ENCODE measurements around the gene KCTD12.
"Not testable (repeated sequence)": the region's sequence is repeated elsewhere in the genome, so short reads cannot be mapped to it uniquely, and the experiment has no call there.

KCTD12 gene

GRCh38 chr13:76917095-76917494, 30.9 kb upstream of the KCTD12 start:
- Histone ChIP-seq H3K4me3 (no peak overlapping the region), H3K9ac (no peak overlapping the region), H3K27me3 (no peaks in the 10 kb centered on the region), H3K36me3 (no peaks in the 10 kb centered on the region), H4K20me1 (no peaks in the 10 kb centered on the region), H3K27ac (no peak overlapping the region), H3K9me3 (no peaks in the 10 kb centered on the region), H3K4me2 (no peak overlapping the region), H3K4me1 (no peaks in the 10 kb centered on the region)
- no peak for TF ChIP-seq Cebpa-rat (IDR thresholded peaks at IDR 0.05)

- H3K36me3 ChIP-seq: no peaks in the 10 kb centered on the region
- no peaks in the 10 kb centered on the region for H3K9me3 ChIP-seq
- no peak overlapping the region for H3K4me3 ChIP-seq
- peaks cover 8% of the 10 kb centered on the region for H3K4me1 ChIP-seq
- H3K27me3 ChIP-seq: no peaks in the 10 kb centered on the region
- H3K4me2 ChIP-seq: no peak overlapping the region
- no peaks in the 10 kb centered on the region for H4K20me1 ChIP-seq
- TF ChIP-seq Cebpa-rat (IDR thresholded peaks at IDR 0.05): no peak
- no peak overlapping the region for H3K9ac ChIP-seq
- H3K27ac ChIP-seq: no peak overlapping the region
These were observed 27.7 kb upstream of the KCTD12 start for GRCh38 chr13:76913898-76914297.

GRCh38 chr13:76912476-76912875, 26.3 kb upstream of the KCTD12 start:
- Histone ChIP-seq H3K4me2 (no peak overlapping the region), H4K20me1 (no peaks in the 10 kb centered on the region), H3K4me1 (peaks cover 8% of the 10 kb centered on the region), H3K27ac (no peak overlapping the region), H3K9me3 (no peaks in the 10 kb centered on the region), H3K36me3 (no peaks in the 10 kb centered on the region), H3K4me3 (no peak overlapping the region), H3K9ac (no peak overlapping the region), H3K27me3 (no peaks in the 10 kb centered on the region)
- no peak for TF ChIP-seq Cebpa-rat (IDR thresholded peaks at IDR 0.05)

- no peak for TF ChIP-seq Cebpa-rat (IDR thresholded peaks at IDR 0.05)
- Histone ChIP-seq H3K27ac (no peak overlapping the region), H3K4me3 (no peak overlapping the region), H3K9ac (no peak overlapping the region), H4K20me1 (no peaks in the 10 kb centered on the region), H3K9me3 (peaks cover 2% of the 10 kb centered on the region), H3K27me3 (no peaks in the 10 kb centered on the region), H3K4me2 (no peak overlapping the region), H3K4me1 (peaks cover 6% of the 10 kb centered on the region), H3K36me3 (no peaks in the 10 kb centered on the region)
These were observed 18.3 kb upstream of the KCTD12 start for GRCh38 chr13:76904507-76904906.

GRCh38 chr13:76903544-76904162, 17.4 kb upstream of the KCTD12 start:
- Histone ChIP-seq H4K20me1 (no peaks in the 10 kb centered on the region), H3K27me3 (no peaks in the 10 kb centered on the region), H3K9ac (no peak overlapping the region), H3K4me3 (no peak overlapping the region), H3K9me3 (peaks cover 11% of the 10 kb centered on the region), H3K36me3 (no peaks in the 10 kb centered on the region), H3K4me1 (no peaks in the 10 kb centered on the region), H3K27ac (no peak overlapping the region), H3K4me2 (no peak overlapping the region)
- no peak for TF ChIP-seq Cebpa-rat (IDR thresholded peaks at IDR 0.05)

GRCh38 chr13:76899066-76899465, 12.9 kb upstream of the KCTD12 start:
- H4K20me1 ChIP-seq, H3K36me3 ChIP-seq, H3K4me2 ChIP-seq, H3K9ac ChIP-seq, H3K27me3 ChIP-seq, H3K27ac ChIP-seq, H3K4me3 ChIP-seq: not testable (repeated sequence)
- Histone ChIP-seq H3K4me1 (peaks cover 11% of the 10 kb centered on the region), H3K9me3 (peaks cover 20% of the 10 kb centered on the region)

GRCh38 chr13:76897171-76897570, 11.0 kb upstream of the KCTD12 start:
- H3K4me3 ChIP-seq, H3K36me3 ChIP-seq, H4K20me1 ChIP-seq, H3K4me2 ChIP-seq, H3K9ac ChIP-seq, H3K27me3 ChIP-seq, H3K27ac ChIP-seq: not testable (repeated sequence)
- H3K9me3 ChIP-seq: peaks cover 20% of the 10 kb centered on the region
- H3K4me1 ChIP-seq: peaks cover 13% of the 10 kb centered on the region

GRCh38 chr13:76894401-76895110, 8.4 kb upstream of the KCTD12 start:
- Histone ChIP-seq H3K36me3 (no peaks in the 10 kb centered on the region), H3K27me3 (no peaks in the 10 kb centered on the region), H3K27ac (no peak overlapping the region), H3K4me1 (peaks cover 13% of the 10 kb centered on the region), H4K20me1 (no peaks in the 10 kb centered on the region), H3K9ac (no peak overlapping the region), H3K4me3 (no peak overlapping the region), H3K4me2 (peak overlapping the region; percentile 33), H3K9me3 (peaks cover 19% of the 10 kb centered on the region)
- no peak for TF ChIP-seq Cebpa-rat (IDR thresholded peaks at IDR 0.05)

GRCh38 chr13:76892488-76892887, 6.3 kb upstream of the KCTD12 start:
- Histone ChIP-seq H4K20me1 (no peaks in the 10 kb centered on the region), H3K4me1 (peaks cover 13% of the 10 kb centered on the region), H3K27ac (no peak overlapping the region), H3K9ac (no peak overlapping the region), H3K4me3 (no peak overlapping the region), H3K9me3 (no peaks in the 10 kb centered on the region), H3K4me2 (no peak overlapping the region), H3K27me3 (no peaks in the 10 kb centered on the region), H3K36me3 (no peaks in the 10 kb centered on the region)
- no peak for TF ChIP-seq Cebpa-rat (IDR thresholded peaks at IDR 0.05)

GRCh38 chr13:76890021-76890420, 3.8 kb upstream of the KCTD12 start:
- H3K4me3 ChIP-seq: no peak overlapping the region
- H3K9me3 ChIP-seq: no peaks in the 10 kb centered on the region
- H3K4me2 ChIP-seq: no peak overlapping the region

More at GRCh38 chr13:76890021-76890420, 3.8 kb upstream of the KCTD12 start:
- Histone ChIP-seq H3K4me1 (peaks cover 18% of the 10 kb centered on the region), H3K27ac (no peak overlapping the region), H3K36me3 (no peaks in the 10 kb centered on the region), H4K20me1 (no peaks in the 10 kb centered on the region), H3K9ac (no peak overlapping the region), H3K27me3 (no peaks in the 10 kb centered on the region)
- no peak for TF ChIP-seq Cebpa-rat (IDR thresholded peaks at IDR 0.05)

All from BLaER1 (cell line).